ENCODE data around the gene CST8. TPM values are rescaled to one million over a fixed set of nuclear protein-coding genes. Genes with fewer than 3 reads are reported as not detected.

Gene CST8
- total RNA-seq, 4 donors from 2014 or later: not detected

- Histone ChIP-seq H3K4me3 (no peak overlapping the region), H3K9me3 (no peaks in the 10 kb centered on the region), H3K36me3 (no peaks in the 10 kb centered on the region), H3K4me1 (no peaks in the 10 kb centered on the region), H3K27me3 (no peaks in the 10 kb centered on the region), H3K27ac (no peak overlapping the region)
- no peak for TF ChIP-seq POLR2AphosphoS5 (IDR thresholded peaks at IDR 0.05)
- TF ChIP-seq POLR2A (IDR thresholded peaks at IDR 0.05): no peak
- no peak for TF ChIP-seq CTCF (IDR thresholded peaks at IDR 0.05)
- no peak for TF ChIP-seq EP300 (IDR thresholded peaks at IDR 0.05)
- no peak for ATAC-seq
- 40 to 95% methylated on average over 2 to 4 of the region's 4 CpGs for WGBS, 2 donors (ENCODE audit: low coverage in 1 of 2)
Measured at GRCh38 chr20:23484081-23484480, 6.8 kb upstream of the CST8 start.

- H3K4me3 ChIP-seq: no peak overlapping the region
- TF ChIP-seq EP300 (IDR thresholded peaks at IDR 0.05) (no peak), POLR2AphosphoS5 (IDR thresholded peaks at IDR 0.05) (no peak), POLR2A (IDR thresholded peaks at IDR 0.05) (no peak), CTCF (IDR thresholded peaks at IDR 0.05) (no peak)
- no peak for ATAC-seq
Measured at GRCh38 chr20:23488470-23488869, 2.4 kb upstream of the CST8 start.

GRCh38 chr20:23488996-23489395 lies 1.9 kb upstream of the CST8 start:
- H3K27ac ChIP-seq: no peak overlapping the region
- no peaks in the 10 kb centered on the region for H3K36me3 ChIP-seq
- H3K4me1 ChIP-seq: no peaks in the 10 kb centered on the region
- no peaks in the 10 kb centered on the region for H3K9me3 ChIP-seq
- 63 to 65% methylated on average over 2 to 3 of the region's 3 CpGs for WGBS, 2 donors (ENCODE audit: low coverage in 1 of 2)
- no peak for TF ChIP-seq CTCF (IDR thresholded peaks at IDR 0.05)
- TF ChIP-seq POLR2A (IDR thresholded peaks at IDR 0.05): no peak
- no peak for TF ChIP-seq EP300 (IDR thresholded peaks at IDR 0.05)
- no peak for TF ChIP-seq POLR2AphosphoS5 (IDR thresholded peaks at IDR 0.05)
- no peaks in the 10 kb centered on the region for H3K27me3 ChIP-seq
- no peak for ATAC-seq
- H3K4me3 ChIP-seq: no peak overlapping the region

More at GRCh38 chr20:23488470-23488869, 2.4 kb upstream of the CST8 start:
- no peaks in the 10 kb centered on the region for H3K4me1 ChIP-seq
- WGBS, 2 donors (ENCODE audit: low coverage in 1 of 2): 67 to 69% methylated on average over 2 of the region's 2 CpGs
- no peaks in the 10 kb centered on the region for H3K9me3 ChIP-seq
- no peaks in the 10 kb centered on the region for H3K36me3 ChIP-seq
- no peaks in the 10 kb centered on the region for H3K27me3 ChIP-seq
- H3K27ac ChIP-seq: no peak overlapping the region

GRCh38 chr20:23492292-23492691 lies 1.4 kb downstream of the CST8 start:
- ATAC-seq: no peak

More at GRCh38 chr20:23492292-23492691, 1.4 kb downstream of the CST8 start:
- Histone ChIP-seq H3K4me1 (no peaks in the 10 kb centered on the region), H3K27me3 (no peaks in the 10 kb centered on the region), H3K36me3 (no peaks in the 10 kb centered on the region), H3K4me3 (no peak overlapping the region), H3K27ac (no peak overlapping the region), H3K9me3 (no peaks in the 10 kb centered on the region)
- TF ChIP-seq POLR2A (IDR thresholded peaks at IDR 0.05) (no peak), POLR2AphosphoS5 (IDR thresholded peaks at IDR 0.05) (no peak), EP300 (IDR thresholded peaks at IDR 0.05) (no peak), CTCF (IDR thresholded peaks at IDR 0.05) (no peak)
